ENCODE measurements around the gene AFAP1L1. TPM values are rescaled to one million over a fixed set of nuclear protein-coding genes. Genes with fewer than 3 reads are reported as not detected.

AFAP1L1 gene
- total RNA-seq, 1 experiment from 2014 or later: 1.4 TPM

GRCh38 chr5:149372076-149372795, 100.6 kb downstream of the AFAP1L1 start:
- no peak for DNase-seq (ENCODE audit: low spot score)

GRCh38 chr5:149372932-149373331, 101.3 kb downstream of the AFAP1L1 start:
- no peak for DNase-seq (ENCODE audit: low spot score)

GRCh38 chr5:149374303-149374702, 102.6 kb downstream of the AFAP1L1 start:
- DNase-seq (ENCODE audit: low spot score): no peak

GRCh38 chr5:149374801-149375200, 103.1 kb downstream of the AFAP1L1 start:
- DNase-seq (ENCODE audit: low spot score): no peak

GRCh38 chr5:149375434-149375833, 103.8 kb downstream of the AFAP1L1 start:
- no peak for DNase-seq (ENCODE audit: low spot score)

- DNase-seq (ENCODE audit: low spot score): no peak
Measured at GRCh38 chr5:149376104-149376503, 104.4 kb downstream of the AFAP1L1 start.

- no peak for DNase-seq (ENCODE audit: low spot score)
Measured at GRCh38 chr5:149376711-149377447, 105.2 kb downstream of the AFAP1L1 start.

GRCh38 chr5:149378241-149378820, 106.7 kb downstream of the AFAP1L1 start:
- no peak for DNase-seq (ENCODE audit: low spot score)

GRCh38 chr5:149379177-149379761, 107.6 kb downstream of the AFAP1L1 start, which contains the start of gene IL17B:
IL17B (minus strand) TSS chr5:149379292; CDS start chr5:149379225, 67 bp downstream.
- no peak for DNase-seq (ENCODE audit: low spot score)

GRCh38 chr5:149379818-149380374, 108.2 kb downstream of the AFAP1L1 start:
- DNase-seq (ENCODE audit: low spot score): no peak

- no peak for DNase-seq (ENCODE audit: low spot score)
Measured at GRCh38 chr5:149380466-149381121, 108.9 kb downstream of the AFAP1L1 start.

GRCh38 chr5:149381261-149381985, 109.8 kb downstream of the AFAP1L1 start:
- no peak for DNase-seq (ENCODE audit: low spot score)

- peak; percentile 64 for DNase-seq (ENCODE audit: low spot score)
Measured at GRCh38 chr5:149381986-149382338, 110.3 kb downstream of the AFAP1L1 start.

GRCh38 chr5:149382517-149383220, 111.0 kb downstream of the AFAP1L1 start:
- no peak for DNase-seq (ENCODE audit: low spot score)

GRCh38 chr5:149383399-149383798, 111.7 kb downstream of the AFAP1L1 start:
- DNase-seq (ENCODE audit: low spot score): no peak

- DNase-seq (ENCODE audit: low spot score): no peak
Measured at GRCh38 chr5:149386166-149386565, 114.5 kb downstream of the AFAP1L1 start.

- no peak for DNase-seq (ENCODE audit: low spot score)
Measured at GRCh38 chr5:149387081-149387631, 115.5 kb downstream of the AFAP1L1 start.

GRCh38 chr5:149387982-149388381, 116.3 kb downstream of the AFAP1L1 start:
- no peak for DNase-seq (ENCODE audit: low spot score)

- no peak for DNase-seq (ENCODE audit: low spot score)
Measured at GRCh38 chr5:149388498-149389190, 117.0 kb downstream of the AFAP1L1 start.

Data from A172 (cell line).